Thymus (tissue), 11 donors: ENCODE results near the gene DUSP1. TPM values are rescaled to one million over a fixed set of nuclear protein-coding genes. Genes with fewer than 3 reads are reported as not detected.
A peak's percentile ranks its signal among the peaks of the same experiment; 100 is the strongest.
"Not testable (repeated sequence)": the region's sequence is repeated elsewhere in the genome, so short reads cannot be mapped to it uniquely, and the experiment has no call there.

Source experiments
- DNase-seq, 9 donors: peaks; one replicate each; pipeline ENCODE4 v3.0.0-alpha.2; 2013; ENCODE audit warnings: low spot score in 9 of 9, low read depth in 6 of 9, missing footprints in 1 of 9
- H3K27ac ChIP-seq, 2 donors: one replicate each; pipeline ENCODE4 v1.5.1; 2013; ENCODE audit warnings: control low read depth in 1 of 2, low read depth in 1 of 2, low read length in 1 of 2, mild to moderate bottlenecking in 1 of 2, moderate library complexity in 1 of 2
- H3K27me3 ChIP-seq, 2 donors: one replicate each; pipeline ENCODE4 v1.5.1; 2013; ENCODE audit warnings: low read length in 1 of 2; ENCODE audit not compliant: control insufficient read depth in 2 of 2, insufficient read depth in 1 of 2
- H3K36me3 ChIP-seq, 2 donors: one replicate each; pipeline ENCODE4 v1.5.1; 2013; ENCODE audit warnings: low read length in 1 of 2, mild to moderate bottlenecking in 1 of 2, moderate library complexity in 1 of 2; ENCODE audit not compliant: control insufficient read depth in 2 of 2, insufficient read depth in 2 of 2
- H3K4me1 ChIP-seq, 2 donors: one replicate each; pipeline ENCODE4 v1.5.1; 2013; ENCODE audit warnings: low read length in 2 of 2; ENCODE audit not compliant: control insufficient read depth in 2 of 2, insufficient read depth in 2 of 2
- H3K4me3 ChIP-seq, 2 donors: one replicate each; pipeline ENCODE4 v1.5.1; 2013; ENCODE audit warnings: low read length in 2 of 2, control low read depth in 1 of 2, mild to moderate bottlenecking in 1 of 2
- H3K9me3 ChIP-seq, 2 donors: one replicate each; pipeline ENCODE4 v1.5.1; 2013; ENCODE audit warnings: low read length in 1 of 2, mild to moderate bottlenecking in 1 of 2; ENCODE audit not compliant: control insufficient read depth in 2 of 2, insufficient read depth in 1 of 2
- WGBS: extraction: QIAGEN DNeasy Blood & Tissue Kit; methylation state at CpG from one replicate; pipeline ENCODE4 v1.1.7; 2013; 5-methylcytosine and 5-hydroxymethylcytosine counted together
- polyA plus RNA-seq: library from polyadenylated mRNA; stranded (reverse); fragments of 200-250 nt; gene quantifications from one replicate; pipeline ENCODE4 v1.2.3, GENCODE V29; 2013
- total RNA-seq: library from RNA; stranded (reverse); fragments of 120-200 nt; gene quantifications from one replicate; pipeline ENCODE4 v1.2.4, GENCODE V29; 2013
- donor health status: healthy.

DUSP1 gene
- total and polyA plus RNA-seq, 2 donors, result 54.1 to 272 TPM

GRCh38 chr5:172785429-172786088 is 14.6 kb upstream of the DUSP1 start:
- no peak for DNase-seq
- Histone ChIP-seq H3K27ac (no peak overlapping the region), H3K27me3 (no peaks in the 10 kb centered on the region), H3K4me3 (no peak overlapping the region), H3K4me1 (peaks cover 29 to 45% of the 10 kb centered on the region in 2 donors), H3K9me3 (no peaks in the 10 kb centered on the region), H3K36me3 (no peaks in the 10 kb centered on the region)
- 93% methylated on average over 7 of the region's 7 CpGs for WGBS

GRCh38 chr5:172784162-172784561 is 13.2 kb upstream of the DUSP1 start:
- H3K4me1 ChIP-seq, result peaks cover 16 to 32% of the 10 kb centered on the region in 2 donors
- H3K27ac ChIP-seq, H3K4me3 ChIP-seq, H3K27me3 ChIP-seq, H3K9me3 ChIP-seq, H3K36me3 ChIP-seq, DNase-seq: not testable (repeated sequence)
- 98% methylated on average over 4 of the region's 4 CpGs for WGBS

- H3K27ac ChIP-seq, H3K36me3 ChIP-seq, H3K27me3 ChIP-seq, H3K4me3 ChIP-seq, H3K9me3 ChIP-seq, DNase-seq: not testable (repeated sequence)
- peaks cover 10 to 27% of the 10 kb centered on the region in 2 donors for H3K4me1 ChIP-seq
- WGBS, result 98% methylated on average over 5 of the region's 5 CpGs
Observed at GRCh38 chr5:172783319-172783718, 12.3 kb upstream of the DUSP1 start.

- no peaks in the 10 kb centered on the region for H3K9me3 ChIP-seq
- no peak overlapping the region for H3K27ac ChIP-seq
- H3K27me3 ChIP-seq, result no peaks in the 10 kb centered on the region
- H3K36me3 ChIP-seq, result no peaks in the 10 kb centered on the region
- H3K4me1 ChIP-seq, result peaks cover 13 to 25% of the 10 kb centered on the region in 2 donors
- no peak overlapping the region for H3K4me3 ChIP-seq
- 98% methylated on average over 7 of the region's 7 CpGs for WGBS
- DNase-seq, result no peak
Observed at GRCh38 chr5:172782169-172783039, 11.4 kb upstream of the DUSP1 start.

GRCh38 chr5:172779691-172780341 is 8.8 kb upstream of the DUSP1 start:
- Histone ChIP-seq H3K9me3 (no peaks in the 10 kb centered on the region), H3K36me3 (no peaks in the 10 kb centered on the region), H3K27me3 (no peaks in the 10 kb centered on the region), H3K27ac (no peak overlapping the region), H3K4me1 (peaks cover 15 to 28% of the 10 kb centered on the region in 2 donors), H3K4me3 (no peak overlapping the region)
- 99% methylated on average over 5 of the region's 5 CpGs for WGBS
- no peak for DNase-seq

GRCh38 chr5:172777881-172778814 is 7.2 kb upstream of the DUSP1 start:
- peak overlapping the region in 1 of 2 donors; percentile 23 for H3K4me3 ChIP-seq
- 85% methylated on average over 13 of the region's 13 CpGs for WGBS
- H3K9me3 ChIP-seq, result peaks cover 0 to 5% of the 10 kb centered on the region in 2 donors
- DNase-seq, result no peak
- peaks cover 26 to 45% of the 10 kb centered on the region in 2 donors for H3K4me1 ChIP-seq
- H3K27me3 ChIP-seq, result no peaks in the 10 kb centered on the region
- H3K27ac ChIP-seq, result peak overlapping the region; percentile 88 to 90
- H3K36me3 ChIP-seq, result no peaks in the 10 kb centered on the region

GRCh38 chr5:172776235-172776594 is 5.2 kb upstream of the DUSP1 start:
- Histone ChIP-seq H3K9me3 (peaks cover 0 to 5% of the 10 kb centered on the region in 2 donors), H3K27me3 (no peaks in the 10 kb centered on the region), H3K4me1 (peaks cover 32 to 62% of the 10 kb centered on the region in 2 donors), H3K27ac (no peak overlapping the region), H3K4me3 (no peak overlapping the region), H3K36me3 (no peaks in the 10 kb centered on the region)
- no peak for DNase-seq
- 94% methylated on average over 2 of the region's 2 CpGs for WGBS

GRCh38 chr5:172775326-172776234 is 4.6 kb upstream of the DUSP1 start:
- DNase-seq, result no peak
- H3K4me1 ChIP-seq, result peaks cover 32 to 62% of the 10 kb centered on the region in 2 donors
- peak overlapping the region; percentile 26 to 54 for H3K27ac ChIP-seq
- H3K9me3 ChIP-seq, result peaks cover 0 to 5% of the 10 kb centered on the region in 2 donors
- H3K36me3 ChIP-seq, result no peaks in the 10 kb centered on the region
- peaks cover 0 to 2% of the 10 kb centered on the region in 2 donors for H3K27me3 ChIP-seq
- 95% methylated on average over 11 of the region's 11 CpGs for WGBS
- no peak overlapping the region for H3K4me3 ChIP-seq
